T-helper 2 cell treated with Interferon-gamma antibody and Interleukin-4, amounts not matched to agents 5 μg/mL and 100 μg/mL, for 36 hours (primary cell): ENCODE results near the gene SNAPC2.

Experiments used
- DNase-seq: peaks from one replicate; pipeline ENCODE4 v3.0.0; 2021; ENCODE audit warnings: low spot score
- H3K27ac Mint-ChIP-seq: one replicate; pipeline ENCODE4 v1.8.0; 2021; ENCODE audit warnings: mild to moderate bottlenecking, mixed read lengths
- H3K27me3 Mint-ChIP-seq: one replicate; pipeline ENCODE4 v1.8.0; 2021; ENCODE audit warnings: low read depth, mixed read lengths
- H3K36me3 Mint-ChIP-seq: one replicate; pipeline ENCODE4 v1.8.0; 2021; ENCODE audit warnings: low read depth, mixed read lengths
- H3K4me1 Mint-ChIP-seq: one replicate; pipeline ENCODE4 v1.8.0; 2021; ENCODE audit warnings: low read depth, mixed read lengths
- H3K4me3 Mint-ChIP-seq: one replicate; pipeline ENCODE4 v1.8.0; 2022; ENCODE audit warnings: mild to moderate bottlenecking, moderate library complexity, mixed read lengths
- H3K9me3 Mint-ChIP-seq: one replicate; pipeline ENCODE4 v1.8.0; 2021; ENCODE audit warnings: mixed read lengths

SNAPC2 gene

GRCh38 chr19:7909471-7910067, 10.6 kb upstream of the SNAPC2 start:
- Mint-ChIP-seq H3K27me3 (no peaks in the 10 kb centered on the region), H3K27ac (no peak overlapping the region), H3K9me3 (no peaks in the 10 kb centered on the region), H3K4me3 (no peak overlapping the region), H3K36me3 (peaks cover 28% of the 10 kb centered on the region), H3K4me1 (peaks cover 10% of the 10 kb centered on the region)
- no peak for DNase-seq

- peaks cover 21% of the 10 kb centered on the region for H3K36me3 Mint-ChIP-seq
- no peak overlapping the region for H3K27ac Mint-ChIP-seq
- DNase-seq: no peak
- no peak overlapping the region for H3K4me3 Mint-ChIP-seq
- peaks cover 3% of the 10 kb centered on the region for H3K4me1 Mint-ChIP-seq
- peaks cover 3% of the 10 kb centered on the region for H3K27me3 Mint-ChIP-seq
- H3K9me3 Mint-ChIP-seq: no peaks in the 10 kb centered on the region
These were observed 9.6 kb upstream of the SNAPC2 start for GRCh38 chr19:7910321-7911161.

- H3K9me3 Mint-ChIP-seq: no peaks in the 10 kb centered on the region
- H3K36me3 Mint-ChIP-seq: peaks cover 18% of the 10 kb centered on the region
- peaks cover 1% of the 10 kb centered on the region for H3K4me1 Mint-ChIP-seq
- no peak overlapping the region for H3K4me3 Mint-ChIP-seq
- DNase-seq: no peak
- no peak overlapping the region for H3K27ac Mint-ChIP-seq
- peaks cover 8% of the 10 kb centered on the region for H3K27me3 Mint-ChIP-seq
These were observed 8.5 kb upstream of the SNAPC2 start for GRCh38 chr19:7911508-7912143.

- peaks cover 12% of the 10 kb centered on the region for H3K27me3 Mint-ChIP-seq
- no peak overlapping the region for H3K27ac Mint-ChIP-seq
- peaks cover 18% of the 10 kb centered on the region for H3K36me3 Mint-ChIP-seq
- no peaks in the 10 kb centered on the region for H3K9me3 Mint-ChIP-seq
- no peak overlapping the region for H3K4me3 Mint-ChIP-seq
- no peak for DNase-seq
- peaks cover 5% of the 10 kb centered on the region for H3K4me1 Mint-ChIP-seq
These were observed 7.9 kb upstream of the SNAPC2 start for GRCh38 chr19:7912144-7912696.

- H3K27ac Mint-ChIP-seq: no peak overlapping the region
- no peak for DNase-seq
- H3K27me3 Mint-ChIP-seq: peaks cover 15% of the 10 kb centered on the region
- no peaks in the 10 kb centered on the region for H3K9me3 Mint-ChIP-seq
- H3K4me3 Mint-ChIP-seq: no peak overlapping the region
- peaks cover 6% of the 10 kb centered on the region for H3K4me1 Mint-ChIP-seq
- H3K36me3 Mint-ChIP-seq: peaks cover 18% of the 10 kb centered on the region
These were observed 7.2 kb upstream of the SNAPC2 start for GRCh38 chr19:7912697-7913564.

- H3K9me3 Mint-ChIP-seq: no peaks in the 10 kb centered on the region
- DNase-seq: no peak
- H3K27me3 Mint-ChIP-seq: peaks cover 22% of the 10 kb centered on the region
- peaks cover 18% of the 10 kb centered on the region for H3K36me3 Mint-ChIP-seq
- H3K27ac Mint-ChIP-seq: no peak overlapping the region
- H3K4me1 Mint-ChIP-seq: peaks cover 7% of the 10 kb centered on the region
- no peak overlapping the region for H3K4me3 Mint-ChIP-seq
These were observed 6.5 kb upstream of the SNAPC2 start for GRCh38 chr19:7913652-7914051.

- H3K4me1 Mint-ChIP-seq: peaks cover 7% of the 10 kb centered on the region
- peaks cover 18% of the 10 kb centered on the region for H3K36me3 Mint-ChIP-seq
- H3K9me3 Mint-ChIP-seq: no peaks in the 10 kb centered on the region
- no peak for DNase-seq
- H3K4me3 Mint-ChIP-seq: no peak overlapping the region
- peaks cover 22% of the 10 kb centered on the region for H3K27me3 Mint-ChIP-seq
- H3K27ac Mint-ChIP-seq: no peak overlapping the region
These were observed 6.0 kb upstream of the SNAPC2 start for GRCh38 chr19:7914099-7914498.

GRCh38 chr19:7914598-7915045, 5.5 kb upstream of the SNAPC2 start, which contains the start of gene TGFBR3L:
Gene TGFBR3L, plus strand, starts transcription at chr19:7914830.
- Mint-ChIP-seq H3K27me3 (peaks cover 23% of the 10 kb centered on the region), H3K27ac (no peak within 1 kb of the TSS), H3K36me3 (peaks cover 20% of the 10 kb centered on the region), H3K9me3 (no peaks in the 10 kb centered on the region), H3K4me1 (peaks cover 10% of the 10 kb centered on the region), H3K4me3 (peak within 1 kb of the TSS; percentile 66)
- DNase-seq: no peak

GRCh38 chr19:7915250-7916102, 4.7 kb upstream of the SNAPC2 start:
- Mint-ChIP-seq H3K4me1 (peaks cover 15% of the 10 kb centered on the region), H3K27me3 (peaks cover 28% of the 10 kb centered on the region), H3K27ac (no peak overlapping the region), H3K9me3 (no peaks in the 10 kb centered on the region), H3K4me3 (peak overlapping the region; percentile 66), H3K36me3 (peaks cover 22% of the 10 kb centered on the region)
- no peak for DNase-seq

- DNase-seq: peak; percentile 73
- H3K27ac Mint-ChIP-seq: no peak overlapping the region
- peaks cover 16% of the 10 kb centered on the region for H3K4me1 Mint-ChIP-seq
- H3K27me3 Mint-ChIP-seq: peaks cover 28% of the 10 kb centered on the region
- no peaks in the 10 kb centered on the region for H3K9me3 Mint-ChIP-seq
- H3K36me3 Mint-ChIP-seq: peaks cover 17% of the 10 kb centered on the region
- H3K4me3 Mint-ChIP-seq: peak overlapping the region; percentile 50
These were observed 3.8 kb upstream of the SNAPC2 start for GRCh38 chr19:7916103-7916954.

- Mint-ChIP-seq H3K27ac (no peak overlapping the region), H3K4me1 (peaks cover 16% of the 10 kb centered on the region), H3K36me3 (peaks cover 14% of the 10 kb centered on the region), H3K27me3 (peaks cover 28% of the 10 kb centered on the region), H3K9me3 (no peaks in the 10 kb centered on the region), H3K4me3 (peak overlapping the region; percentile 76)
- DNase-seq: no peak
These were observed 3.2 kb upstream of the SNAPC2 start for GRCh38 chr19:7916955-7917266.
